ENCODE data around the gene APBB1.

APBB1 gene

DNA sequence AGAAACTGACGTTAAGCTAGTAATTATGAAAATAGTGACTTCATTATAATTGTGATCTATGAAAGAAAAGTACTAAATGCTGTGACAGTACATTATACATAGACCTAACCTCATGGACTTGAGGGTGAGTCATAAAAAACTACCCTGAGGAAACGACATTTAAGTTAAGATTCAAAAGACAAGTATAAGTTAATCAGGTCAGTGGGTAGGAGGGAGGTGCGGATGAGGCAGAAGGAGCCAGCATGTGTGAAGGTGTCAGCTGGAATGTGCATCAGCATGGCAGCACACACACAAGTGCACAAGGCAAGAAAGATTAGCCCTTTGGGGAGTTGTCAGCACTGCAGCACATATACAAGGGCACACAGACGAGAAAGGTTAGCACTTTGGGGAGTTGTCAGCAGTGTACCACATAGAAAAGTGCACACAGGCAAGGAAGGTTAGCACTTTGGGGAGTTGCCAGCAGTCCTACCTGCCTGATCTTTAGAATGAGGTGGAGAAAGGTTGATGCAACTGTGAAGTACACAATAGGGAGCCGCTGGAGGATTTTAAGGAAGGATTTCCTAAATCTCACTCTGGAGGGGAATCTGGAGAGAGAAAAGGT is 67.0 kb downstream of the APBB1 start:
- no peak for DNase-seq (ENCODE audit: low read depth in 2 of 2)

- DNase-seq (ENCODE audit: low read depth in 2 of 2) = no peak
Measured at GRCh38 chr11:6350486-6350885, 68.4 kb downstream of the APBB1 start.

GRCh38 chr11:6350043-6350442 is 68.9 kb downstream of the APBB1 start:
- DNase-seq (ENCODE audit: low read depth in 2 of 2) = no peak

DNA sequence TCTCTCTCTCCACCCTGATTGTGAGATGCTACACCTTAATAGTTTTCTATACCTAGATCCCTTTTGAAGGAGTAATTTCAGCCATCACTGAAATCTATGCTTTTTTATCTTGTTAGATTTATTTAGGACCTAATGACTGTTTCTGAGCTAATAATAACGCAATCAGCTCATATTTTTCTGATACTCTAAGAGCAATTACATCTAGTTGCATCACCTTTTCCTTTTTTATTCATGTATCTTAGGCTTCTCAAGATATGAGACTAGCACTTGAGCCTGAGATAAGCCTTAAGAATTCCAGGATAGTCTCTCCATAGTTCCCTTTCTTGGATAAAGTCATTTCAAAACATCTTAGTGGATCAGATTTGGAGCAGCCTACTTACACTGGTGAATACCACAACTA is 73.5 kb downstream of the APBB1 start:
- no peak for DNase-seq (ENCODE audit: low read depth in 2 of 2)

Measured in stimulated activated CD8-positive, alpha-beta memory T cell treated with anti-CD3 and anti-CD28 coated beads, Interleukin-15, amount 100 ng/mL, for 4 hours (primary cell).